HG03196 (cell line): ENCODE measurements around the gene GALNT2.

Experiments
- ATAC-seq: cut with Tn5 transposase; IDR thresholded peaks from one replicate; pipeline ENCODE4 v1.9.1; 2021; ENCODE audit not compliant: unreplicated experiment

The GALNT2 gene

DNA sequence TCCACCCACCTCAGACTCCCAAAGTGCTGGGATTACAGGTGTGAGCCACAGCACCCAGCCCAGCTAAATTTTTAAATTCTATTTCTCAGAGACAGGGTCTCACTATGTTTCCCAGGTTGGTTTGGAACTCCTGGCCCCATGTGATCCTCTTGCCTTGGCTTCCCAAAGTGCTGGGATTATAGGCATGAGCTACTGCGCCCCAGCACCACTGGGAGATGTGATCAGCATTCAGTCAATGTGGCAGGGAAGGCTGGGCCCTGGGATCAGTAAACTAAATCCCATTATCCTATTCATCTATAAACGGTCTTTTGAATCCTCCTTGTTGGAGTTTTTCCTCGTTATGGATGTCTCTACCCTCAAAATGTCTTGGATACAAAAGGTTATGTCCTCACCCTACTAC is 245.6 kb downstream of the GALNT2 start:
- ATAC-seq: no peak

- no peak for ATAC-seq
These were observed 246.6 kb downstream of the GALNT2 start for GRCh38 chr1:230313453-230314141.

DNA sequence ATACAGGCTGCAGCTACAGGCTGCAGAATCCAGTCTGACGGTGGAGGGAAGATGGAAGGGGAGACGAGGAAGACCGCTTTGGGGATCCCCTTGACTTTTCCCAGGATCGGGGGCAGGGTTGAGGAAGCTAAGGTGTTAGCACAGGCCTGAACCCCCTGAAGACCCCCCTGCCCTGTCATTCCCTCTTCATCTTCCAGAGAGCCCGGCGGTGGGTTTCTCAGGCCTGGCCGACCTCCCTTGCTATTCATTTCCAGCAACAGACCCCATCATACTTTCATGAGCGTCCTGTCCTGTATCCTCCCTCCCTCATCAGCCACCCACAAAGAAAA is 247.1 kb downstream of the GALNT2 start:
- ATAC-seq: no peak

DNA sequence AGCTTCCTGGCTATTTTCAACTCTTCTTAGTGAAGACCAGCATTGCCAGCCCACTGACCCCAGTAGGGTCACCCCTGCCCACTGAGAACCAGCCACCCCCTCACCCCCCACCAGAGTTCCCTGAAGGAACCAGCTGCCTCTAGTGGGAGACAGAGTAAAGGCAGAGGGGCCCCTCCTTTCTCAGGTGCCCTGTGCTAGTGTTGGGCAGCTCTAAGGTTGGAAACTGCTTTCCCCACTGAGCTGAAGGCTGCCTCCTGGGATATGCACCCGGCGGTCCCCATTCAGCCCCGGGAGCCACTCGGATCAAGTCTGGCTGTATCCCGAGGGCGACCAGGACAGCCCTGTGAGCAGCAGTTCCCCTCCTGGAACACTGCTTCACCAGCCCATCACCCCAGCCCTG is 248.1 kb downstream of the GALNT2 start:
- no peak for ATAC-seq

DNA sequence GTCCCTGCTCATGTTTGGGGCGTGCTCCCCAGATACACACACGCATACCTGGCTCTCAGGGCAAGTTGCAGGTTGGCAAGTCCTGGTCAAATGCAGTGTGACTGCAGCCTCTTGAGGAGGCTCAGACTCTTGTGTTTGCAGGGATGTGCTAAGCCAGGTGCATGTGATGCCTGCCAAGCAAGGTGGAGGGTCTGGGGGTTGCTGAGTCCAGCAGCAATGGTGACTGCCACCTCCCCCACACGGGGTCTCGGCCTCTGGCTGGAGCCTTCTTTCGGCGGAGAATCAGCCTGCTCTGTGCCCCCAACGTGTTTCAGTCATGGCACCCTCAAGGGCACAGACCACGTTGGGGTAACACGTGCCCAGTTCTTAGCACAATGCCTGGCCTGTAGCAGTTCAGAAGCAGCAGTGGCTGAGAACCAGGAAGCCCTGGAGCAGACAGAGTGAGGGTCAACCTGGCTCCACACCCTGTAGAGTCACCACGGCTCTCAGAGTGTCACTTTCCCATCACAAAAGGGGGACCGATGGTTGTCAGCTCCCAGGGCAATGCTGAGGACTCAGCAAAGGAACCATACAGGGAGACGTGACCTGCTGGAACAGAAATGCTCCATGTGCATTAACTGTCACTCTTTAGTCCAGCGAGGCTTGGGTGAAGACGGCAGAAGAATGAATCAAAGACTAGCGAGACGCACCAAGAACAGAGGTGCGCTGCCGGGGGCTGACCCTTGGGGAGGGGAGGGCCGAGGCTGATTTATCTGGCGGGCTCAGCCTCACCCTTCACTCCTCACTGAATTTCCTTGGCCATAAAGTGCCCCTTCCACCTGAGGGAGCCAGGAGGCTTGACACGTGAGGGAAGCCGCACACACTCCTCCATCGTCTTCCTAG is 250.1 kb downstream of the GALNT2 start:
- no peak for ATAC-seq

DNA sequence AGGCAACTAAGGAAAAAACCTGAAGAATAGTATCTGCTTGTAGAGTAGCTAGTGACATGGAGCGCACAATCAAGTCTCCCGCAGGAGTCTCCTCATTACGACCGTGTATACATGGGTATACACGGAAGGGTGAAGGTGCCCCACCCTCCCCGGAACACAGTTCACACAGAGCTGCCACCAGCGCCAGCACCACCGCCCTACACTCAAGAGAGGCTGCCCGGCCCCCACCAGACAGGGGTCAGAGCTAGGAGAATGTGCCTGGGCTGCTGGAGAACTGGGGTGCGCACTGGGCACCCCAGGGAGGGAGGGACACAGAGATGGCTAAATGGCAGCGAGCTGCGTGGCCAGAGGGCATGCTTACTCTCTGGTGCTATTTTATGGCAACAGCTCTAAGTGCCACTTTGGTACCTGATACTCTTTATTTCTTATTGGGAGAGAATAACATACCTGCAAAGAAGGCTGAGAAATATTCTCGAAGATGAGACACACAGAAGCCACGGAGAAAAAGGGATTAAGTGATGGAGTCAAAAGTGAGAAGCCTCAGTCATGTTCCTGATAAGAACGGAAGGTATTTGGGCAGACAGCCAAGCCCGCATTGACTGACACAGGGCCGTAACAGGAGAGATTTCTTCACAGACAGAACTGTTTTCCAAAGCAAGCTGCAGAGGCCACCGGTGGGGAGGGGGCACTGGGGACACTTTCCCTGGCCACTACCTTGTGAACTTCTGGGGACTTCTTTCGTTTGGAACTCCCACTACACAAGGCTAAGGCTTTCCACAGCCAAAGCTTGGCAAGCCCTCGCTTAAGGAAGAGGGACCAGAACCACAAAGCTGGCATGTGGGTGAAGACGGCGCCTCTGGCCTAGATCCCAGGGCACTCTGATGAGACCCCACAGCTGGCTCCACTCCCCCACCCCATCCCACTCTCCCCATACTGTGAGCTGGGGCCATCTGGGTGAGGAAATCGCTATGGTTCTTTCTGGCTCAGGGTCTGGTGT is 251.1 kb downstream of the GALNT2 start:
- ATAC-seq: no peak

- ATAC-seq: no peak
These were observed 252.1 kb downstream of the GALNT2 start for GRCh38 chr1:230319014-230319747.

GRCh38 chr1:230320804-230321203 is 253.8 kb downstream of the GALNT2 start:
- no peak for ATAC-seq

DNA sequence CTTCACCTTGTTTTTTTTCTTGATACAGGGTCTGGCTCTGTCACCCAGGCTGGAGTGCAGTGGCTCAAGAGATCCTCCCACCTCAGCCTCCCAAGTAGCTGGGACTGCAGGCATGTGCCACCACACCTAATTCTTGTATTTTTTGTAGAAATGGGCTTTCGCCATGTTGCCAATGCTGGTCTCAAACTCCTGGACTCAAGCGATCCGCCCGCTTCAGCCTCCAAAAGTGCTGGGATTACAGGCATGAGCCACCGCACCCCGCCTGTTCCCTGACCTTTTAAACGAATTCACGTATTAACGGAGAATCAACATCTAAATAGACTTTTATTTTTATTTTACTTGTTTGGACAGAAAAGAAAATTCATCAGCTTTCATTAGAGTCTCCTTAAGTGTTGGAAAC is 254.3 kb downstream of the GALNT2 start:
- no peak for ATAC-seq

DNA sequence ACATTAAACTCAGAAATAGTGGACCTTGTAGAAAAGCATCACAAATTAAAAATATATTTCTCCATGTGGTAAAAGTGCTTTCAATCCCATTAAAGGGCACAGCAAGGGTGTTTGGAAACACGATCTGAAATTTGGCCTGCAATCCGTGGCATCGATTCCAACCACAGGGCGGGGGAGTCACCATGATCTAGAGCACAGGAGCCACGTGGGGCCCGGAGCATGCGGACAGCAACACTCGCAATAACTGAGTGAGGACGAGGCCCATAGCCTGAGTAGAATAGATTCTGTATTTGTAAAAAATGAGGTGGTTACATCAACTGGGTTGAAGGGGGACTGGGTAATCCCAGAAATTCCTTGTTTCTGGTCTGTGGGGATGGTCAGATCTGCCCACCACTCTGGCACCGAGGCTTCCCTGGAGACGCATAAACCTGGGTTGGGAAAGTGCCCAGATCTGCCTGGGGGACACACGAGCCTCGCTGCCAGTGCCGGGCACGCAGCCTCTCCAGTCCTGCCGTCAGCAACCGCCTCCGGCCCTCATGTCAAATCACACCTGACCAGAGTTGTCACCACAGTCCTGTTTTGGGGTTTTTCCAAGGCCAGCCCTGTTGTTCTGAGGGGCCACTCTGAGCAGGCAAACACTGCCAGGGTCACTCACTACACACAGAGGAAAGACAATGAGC is 254.8 kb downstream of the GALNT2 start:
- no peak for ATAC-seq

GRCh38 chr1:230322421-230322756 is 255.4 kb downstream of the GALNT2 start:
- ATAC-seq: no peak

- ATAC-seq: no peak
These were observed 256.0 kb downstream of the GALNT2 start for GRCh38 chr1:230322967-230323547.

DNA sequence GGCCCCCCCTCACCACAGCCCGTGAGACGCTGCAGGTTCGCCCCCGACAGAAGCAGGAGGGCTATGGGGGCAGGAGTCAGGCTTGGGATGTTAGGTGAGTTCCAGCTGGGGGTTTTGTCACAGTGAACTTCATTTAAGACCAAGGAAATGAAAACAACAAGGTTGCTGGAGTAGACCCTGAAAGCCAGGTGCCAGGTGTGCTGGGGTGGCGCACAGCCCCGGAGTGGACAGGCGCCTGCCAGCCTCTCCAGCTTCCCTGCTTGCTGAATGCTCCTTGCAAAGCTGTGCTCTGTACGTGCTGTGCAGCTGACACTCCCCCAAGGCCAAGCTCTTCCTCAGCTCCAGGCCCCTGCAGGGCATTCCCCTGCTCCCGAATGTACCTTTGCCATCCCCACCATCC is 256.6 kb downstream of the GALNT2 start:
- ATAC-seq: no peak

DNA sequence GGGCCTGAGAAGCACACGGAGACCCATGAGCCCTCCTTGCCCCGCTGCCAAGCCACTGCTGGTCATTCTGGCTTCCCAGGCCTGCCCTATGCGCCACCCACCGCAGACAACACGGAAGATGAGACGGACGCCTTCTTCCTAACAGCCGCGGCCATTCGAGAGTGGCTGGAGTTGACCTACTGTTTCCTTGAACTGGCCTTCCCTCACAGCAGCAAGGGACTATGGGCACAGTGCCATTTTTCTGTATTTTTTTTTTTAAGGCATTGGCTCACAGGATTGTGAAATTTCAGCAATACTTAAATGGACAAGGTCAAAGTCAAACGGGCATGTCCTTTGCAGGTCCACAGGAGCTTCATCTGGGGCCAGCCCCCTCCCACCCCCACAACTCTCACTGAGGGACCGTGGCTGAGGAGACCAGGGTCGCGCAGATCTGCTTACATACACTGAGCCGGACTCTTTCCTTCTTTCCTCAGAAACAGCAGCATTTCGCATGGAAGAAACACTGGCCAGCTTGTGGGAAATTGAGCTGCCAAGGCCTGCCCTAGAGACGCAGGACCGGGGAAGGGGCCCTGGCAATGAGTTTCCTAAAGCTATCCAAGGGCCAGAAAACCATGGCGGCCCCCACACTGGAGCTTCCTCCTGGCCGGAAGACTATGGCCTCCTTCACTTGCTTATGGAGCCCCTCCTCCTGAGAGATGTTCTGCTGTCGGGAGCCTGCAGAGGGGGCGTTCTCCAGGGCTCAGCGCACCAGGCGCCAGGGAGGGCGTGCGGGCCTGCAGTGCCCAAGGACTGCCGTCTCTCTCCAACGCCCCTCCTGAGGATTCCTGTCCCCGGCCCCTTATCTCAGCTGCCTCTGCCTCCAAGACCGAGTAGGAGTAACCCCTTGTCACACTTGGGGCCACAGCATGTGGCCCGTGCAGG is 260.2 kb downstream of the GALNT2 start:
- ATAC-seq: no peak

- no peak for ATAC-seq
These were observed 260.9 kb downstream of the GALNT2 start for GRCh38 chr1:230327892-230328284.

DNA sequence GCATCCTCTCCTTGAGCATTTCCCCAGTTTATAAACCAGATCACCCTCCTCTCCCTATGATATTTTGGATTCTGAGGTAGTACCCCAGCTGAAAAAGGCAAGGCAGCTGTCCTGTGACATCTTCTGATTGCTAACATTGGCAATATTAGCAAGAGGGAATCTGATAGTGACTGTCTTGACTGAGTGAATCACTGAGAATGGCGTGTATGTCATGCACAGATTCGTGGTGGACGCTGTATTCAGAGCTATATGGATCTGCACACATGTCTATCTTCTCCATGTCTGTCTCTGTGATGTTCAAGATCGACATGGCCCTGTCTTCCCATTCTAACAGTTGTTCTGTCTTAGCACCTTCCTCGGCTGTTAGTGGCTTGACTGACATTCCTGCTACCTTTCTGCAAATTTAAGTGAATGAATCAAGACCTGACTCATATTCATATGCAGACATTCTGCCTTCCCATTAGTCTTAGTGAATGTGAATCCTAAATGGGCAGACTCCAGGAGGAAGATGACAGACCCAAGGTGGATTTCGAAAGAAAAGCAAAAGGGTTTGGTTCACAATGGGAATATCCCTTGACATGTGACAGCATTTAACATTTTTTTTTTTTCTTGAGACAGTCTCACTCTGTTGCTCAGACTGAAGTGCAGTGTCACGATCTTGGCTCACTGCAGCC is 261.4 kb downstream of the GALNT2 start:
- no peak for ATAC-seq

GRCh38 chr1:230330157-230330556 is 263.1 kb downstream of the GALNT2 start:
- no peak for ATAC-seq
